ENCODE measurements around the gene PRRG4.

The PRRG4 gene

GRCh38 chr11:32902089-32902665 lies 72.5 kb downstream of the PRRG4 start:
- DNase-seq (ENCODE audit: extremely low spot score), result no peak
- TF ChIP-seq ARNT (IDR thresholded peaks at IDR 0.05) (no peak), LEF1 (IDR thresholded peaks at IDR 0.05; ENCODE audit: borderline replicate concordance) (no peak)
- ChIA-PET CTCF (interaction anchor here (0.6 kb wide), 1 partner anchor 22 kb away, joined by 3 read pairs; no protein-coding TSS in a partner anchor), POLR2A (interaction anchor here (0.7 kb wide), 1 partner anchor 10 kb away, joined by 3 read pairs; the partner anchor contains the start of gene QSER1)

- CTCF ChIA-PET, result interaction anchor here (0.6 kb wide), 1 partner anchor 417 kb away, joined by 7 read pairs; no protein-coding TSS in a partner anchor
- DNase-seq (ENCODE audit: extremely low spot score), result no peak
- POLR2A ChIA-PET, result interaction anchor here (1.2 kb wide), 1 partner anchor 12 kb away, joined by 5 read pairs; the partner anchor contains the start of gene QSER1
- no peak for TF ChIP-seq NFRKB (IDR thresholded peaks at IDR 0.05)
These were observed 75.4 kb downstream of the PRRG4 start for GRCh38 chr11:32905028-32905667.
